Motor neuron (in vitro differentiated cells): ENCODE measurements around the gene LRRC45. TPM values are rescaled to one million over a fixed set of nuclear protein-coding genes. Genes with fewer than 3 reads are reported as not detected.

Experiments
- ATAC-seq, 8 experiments: fragments of 200-7000 bp; cut with Tn5 transposase; replicated peaks in 6 of 8; 2 replicates each; pipeline ENCODE4 v1.8.0; 2021; ENCODE audit warnings: mild to moderate bottlenecking in 8 of 8, moderate library complexity in 8 of 8
- H3K27ac ChIP-seq, 2 donors: fragments of 250-450 bp; sonication (Bioruptor Pico); 2 replicates each; pipeline ENCODE4 v1.9.0; 2021; ENCODE audit warnings: antibody characterized with exemption in 2 of 2, mild to moderate bottlenecking in 2 of 2, moderate library complexity in 1 of 2
- H3K4me1 ChIP-seq, 2 donors: fragments of 250-450 bp; sonication (Bioruptor Pico); replicated peaks in 1 of 2; 2 replicates each; pipeline ENCODE4 v1.6.1; 2021; ENCODE audit warnings: antibody characterized with exemption in 2 of 2, mild to moderate bottlenecking in 2 of 2, moderate library complexity in 1 of 2
- H3K4me3 ChIP-seq, 5 donors: fragments of 250-450 bp; sonication (Bioruptor Pico); 2 replicates each; pipeline ENCODE4 v1.9.0; 2021; ENCODE audit warnings: antibody characterized with exemption in 5 of 5, mild to moderate bottlenecking in 5 of 5, moderate library complexity in 4 of 5
- WGBS, 10 experiments: fragments of 450-650 bp; shearing (Covaris generic); methylation state at CpG; one replicate each; pipeline ENCODE4 v1.0.0; 2022; 5-methylcytosine and 5-hydroxymethylcytosine counted together
- in situ Hi-C, 9 experiments: fragments of 400-800 bp; cut with MboI; loops; one replicate each; pipeline ENCODE4 v1.15.0; 2021; ENCODE audit warnings: low sequenced_read_pairs in 9 of 9, low pct_unique_long_range_greater_than_20kb in 2 of 9; ENCODE audit not compliant: unreplicated experiment in 9 of 9
- total RNA-seq, 8 experiments: library from RNA; unstranded; fragments of 300-600 nt; gene quantifications; 2 replicates each; pipeline versions ENCODE4 v1.2.3 to v1.2.4, GENCODE V29; 2022

LRRC45 gene
- total RNA-seq, 8 experiments from 2014 or later, result 2.8 to 18.1 (median 10.7) TPM

GRCh38 chr17:81998212-81998611 is 24.9 kb upstream of the LRRC45 start:
- Histone ChIP-seq H3K27ac (no peak overlapping the region), H3K4me1 (peaks cover under 1 to 8% of the 10 kb centered on the region in 2 donors), H3K4me3 (no peak overlapping the region)
- WGBS, 10 experiments, result 33 to 98% (median 80%) methylated on average over 1 to 7 of the region's 7 CpGs; no CpG with 5 or more reads in 2 of the 10 experiments
- no peak for ATAC-seq
- in situ Hi-C loops, result no loop called here

- 73 to 100% (median 88%) methylated on average over 1 to 9 of the region's 14 CpGs; no CpG with 5 or more reads in 2 of the 10 experiments for WGBS, 10 experiments
- Histone ChIP-seq H3K4me1 (peaks cover 7 to 8% of the 10 kb centered on the region in 2 donors), H3K27ac (no peak overlapping the region), H3K4me3 (no peak overlapping the region)
- ATAC-seq, result no peak
- in situ Hi-C loops, result no loop called here
These were observed 24.2 kb upstream of the LRRC45 start for GRCh38 chr17:81998691-81999438.

- Histone ChIP-seq H3K27ac (no peak overlapping the region), H3K4me1 (peaks cover 7 to 12% of the 10 kb centered on the region in 2 donors), H3K4me3 (no peak overlapping the region)
- in situ Hi-C loops, result no loop called here
- 80 to 100% (median 80%) methylated on average over 1 to 6 of the region's 12 CpGs; no CpG with 5 or more reads in 5 of the 10 experiments for WGBS, 10 experiments
- ATAC-seq, result no peak
These were observed 23.5 kb upstream of the LRRC45 start for GRCh38 chr17:81999587-81999975.

- ATAC-seq, result no peak
- WGBS, 10 experiments, result 40 to 80% (median 70%) methylated on average over 1 to 6 of the region's 36 CpGs; no CpG with 5 or more reads in 5 of the 10 experiments
These were observed 22.9 kb upstream of the LRRC45 start for GRCh38 chr17:81999976-82000802.

GRCh38 chr17:82000803-82001570 is 22.1 kb upstream of the LRRC45 start:
- in situ Hi-C loops, result no loop called here
- Histone ChIP-seq H3K27ac (no peak overlapping the region), H3K4me1 (peaks cover 0 to 12% of the 10 kb centered on the region in 2 donors), H3K4me3 (no peak overlapping the region)
- ATAC-seq, result no peak
- WGBS, 10 experiments, result 60 to 80% methylated on average over 1 to 2 of the region's 32 CpGs; no CpG with 5 or more reads in 8 of the 10 experiments

More at GRCh38 chr17:81999976-82000802, 22.9 kb upstream of the LRRC45 start:
- Histone ChIP-seq H3K4me3 (no peak overlapping the region), H3K27ac (no peak overlapping the region), H3K4me1 (peaks cover under 1 to 12% of the 10 kb centered on the region in 2 donors)
- in situ Hi-C loops, result no loop called here

GRCh38 chr17:82001571-82002056 is 21.5 kb upstream of the LRRC45 start:
- no peak for ATAC-seq
- Histone ChIP-seq H3K4me1 (peaks cover 0 to 14% of the 10 kb centered on the region in 2 donors), H3K4me3 (no peak overlapping the region), H3K27ac (no peak overlapping the region)
- in situ Hi-C loops, result no loop called here
- WGBS, 10 experiments, result 40 to 100% (median 97%) methylated on average over 1 to 9 of the region's 17 CpGs; no CpG with 5 or more reads in 1 of the 10 experiments

GRCh38 chr17:82003411-82004381 is 19.4 kb upstream of the LRRC45 start:
- WGBS, 10 experiments, result 10 to 79% (median 60%) methylated on average over 2 to 32 of the region's 53 CpGs; no CpG with 5 or more reads in 5 of the 10 experiments
- in situ Hi-C loops, result no loop called here
- H3K27ac ChIP-seq, result peak overlapping the region in 1 of 2 donors; percentile 37
- peak; percentile 78 to 96 (median 87) for ATAC-seq
- H3K4me3 ChIP-seq, result no peak overlapping the region
- peaks cover 0 to 22% of the 10 kb centered on the region in 2 donors for H3K4me1 ChIP-seq

- H3K27ac ChIP-seq, result no peak overlapping the region
- H3K4me3 ChIP-seq, result no peak overlapping the region
- 60 to 100% (median 80%) methylated on average over 1 to 2 of the region's 41 CpGs; no CpG with 5 or more reads in 5 of the 10 experiments for WGBS, 10 experiments
- H3K4me1 ChIP-seq, result peaks cover 0 to 22% of the 10 kb centered on the region in 2 donors
- ATAC-seq, result no peak
- in situ Hi-C loops, result no loop called here
These were observed 18.3 kb upstream of the LRRC45 start for GRCh38 chr17:82004517-82005455.

- Histone ChIP-seq H3K27ac (no peak overlapping the region), H3K4me1 (peaks cover 0 to 22% of the 10 kb centered on the region in 2 donors), H3K4me3 (no peak overlapping the region)
- no peak for ATAC-seq
- 73 to 100% (median 86%) methylated on average over 1 to 10 of the region's 30 CpGs; no CpG with 5 or more reads in 4 of the 10 experiments for WGBS, 10 experiments
- in situ Hi-C loops, result no loop called here
These were observed 17.3 kb upstream of the LRRC45 start for GRCh38 chr17:82005701-82006348.

GRCh38 chr17:82006468-82007227 is 16.5 kb upstream of the LRRC45 start:
- WGBS, 10 experiments, result 85 to 100% (median 93%) methylated on average over 1 to 3 of the region's 24 CpGs; no CpG with 5 or more reads in 6 of the 10 experiments
- in situ Hi-C loops, result no loop called here
- peak in 2 of 8 experiments; percentile 3 to 12 for ATAC-seq
- no peak overlapping the region for H3K4me3 ChIP-seq
- no peak overlapping the region for H3K27ac ChIP-seq
- H3K4me1 ChIP-seq, result peaks cover 0 to 22% of the 10 kb centered on the region in 2 donors
